Endothelial cell of umbilical vein (primary cell): ENCODE measurements around the gene DOCK6. TPM values are rescaled to one million over a fixed set of nuclear protein-coding genes. Genes with fewer than 3 reads are reported as not detected.

Experiments
- BruUV-seq: library from RNA; stranded (reverse); fragments of 400-500 nt; replicated peaks from 2 replicates; lab custom pipeline; 2021; lab: Mats Ljungman, UMichigan
- CTCF ChIA-PET: fragments of 300-600, 350-600 bp; sonication (Branson Sonifier 250); formaldehyde crosslinking; loops from one replicate; lab custom pipeline; 2021; ENCODE audit warnings: antibody characterized with exemption, inconsistent platforms; lab: Charles Lee
- POLR2A ChIA-PET: fragments of 300-600, 350-600 bp; sonication (Branson Sonifier 250); formaldehyde crosslinking; loops from one replicate; lab custom pipeline; 2021; ENCODE audit warnings: antibody characterized with exemption, inconsistent platforms; lab: Charles Lee
- DNase-seq: peaks from one replicate; pipeline ENCODE4 v3.0.0-alpha.2; 2011; ENCODE audit warnings: low read depth, low spot score
- FAIRE-seq: peaks from 2 replicates; lab custom pipeline; 2011; peaks lifted over from hg19 to GRCh38; lab: Jason Lieb, UNC
- H2AFZ ChIP-seq: 2 replicates; pipeline ENCODE4 v1.6.0; 2012; ENCODE audit warnings: low read depth, low read length, control low read depth, inconsistent platforms
- H3K27ac ChIP-seq: 2 replicates; pipeline ENCODE4 v1.5.1; 2011; ENCODE audit warnings: low read depth, mild to moderate bottlenecking, control low read depth, low read length, moderate library complexity; ENCODE audit not compliant: insufficient read depth
- H3K27me3 ChIP-seq, 2 experiments: 2 replicates each; pipeline versions ENCODE4 v1.6.0 to v1.6.1; 2011; ENCODE audit warnings: low read length in 2 of 2, mixed read lengths in 1 of 2; ENCODE audit not compliant: control insufficient read depth in 2 of 2, insufficient read depth in 2 of 2
- H3K36me3 ChIP-seq, 2 experiments: 2 replicates in 1 of 2; 3 replicates in 1 of 2; pipeline ENCODE4 v1.5.1; 2011; ENCODE audit warnings: low read length in 2 of 2, mild to moderate bottlenecking in 1 of 2, moderate library complexity in 1 of 2; ENCODE audit not compliant: control insufficient read depth in 2 of 2, insufficient read depth in 2 of 2; ENCODE audit errors: extremely low read depth in 1 of 2
- H3K4me1 ChIP-seq: 3 replicates; pipeline ENCODE4 v1.5.1; 2011; ENCODE audit warnings: mild to moderate bottlenecking, low read length; ENCODE audit not compliant: control insufficient read depth, insufficient read depth; ENCODE audit errors: extremely low read depth
- H3K4me2 ChIP-seq: 2 replicates; pipeline ENCODE4 v1.6.1; 2011; ENCODE audit warnings: low read length, control low read depth, mixed read lengths; ENCODE audit not compliant: insufficient read depth
- H3K4me3 ChIP-seq, 3 experiments: fragments of 200-600 bp in 1 of 3; sonication (generic), shearing (Covaris generic) in 1 of 3; replicated peaks in 1 of 3; 2 replicates each; pipeline ENCODE4 v1.5.1; 2011 to 2016; ENCODE audit warnings: control low read depth in 3 of 3, low read length in 3 of 3, mild to moderate bottlenecking in 2 of 3, inconsistent platforms in 1 of 3, low read depth in 1 of 3, moderate library complexity in 1 of 3; ENCODE audit not compliant: insufficient read depth in 1 of 3
- H3K79me2 ChIP-seq: 2 replicates; pipeline ENCODE4 v1.6.0; 2012; ENCODE audit warnings: low read length, inconsistent platforms; ENCODE audit not compliant: control insufficient read depth, insufficient read depth
- H3K9ac ChIP-seq: replicated peaks from 2 replicates; pipeline ENCODE3; 2011; ENCODE audit warnings: low read length, control low read depth; ENCODE audit not compliant: insufficient read depth; ENCODE audit errors: extremely low read depth
- H3K9me1 ChIP-seq: replicated peaks from 3 replicates; pipeline ENCODE4 v1.6.0; 2011; ENCODE audit warnings: mild to moderate bottlenecking, low read length; ENCODE audit not compliant: control insufficient read depth, insufficient read depth; ENCODE audit errors: extremely low read depth
- H3K9me3 ChIP-seq: replicated peaks from 2 replicates; pipeline ENCODE4 v1.5.1; 2012; ENCODE audit warnings: low read length, inconsistent platforms; ENCODE audit not compliant: control insufficient read depth, insufficient read depth
- H4K20me1 ChIP-seq: replicated peaks from 2 replicates; pipeline ENCODE3; 2011; ENCODE audit warnings: mild to moderate bottlenecking, low read length; ENCODE audit not compliant: control insufficient read depth, insufficient read depth; ENCODE audit errors: extremely low read depth
- CTCF ChIP-seq, 2 donors: IDR thresholded peaks; 1 replicate in 1 of 2; 2 replicates in 1 of 2; pipeline ENCODE4 v1.5.1; 2011; ENCODE audit warnings: low read length in 2 of 2, mild to moderate bottlenecking in 2 of 2, moderate library complexity in 2 of 2, control low read depth in 1 of 2, inconsistent platforms in 1 of 2, low read depth in 1 of 2; ENCODE audit not compliant: insufficient read depth in 1 of 2; ENCODE audit errors: extremely low read depth in 1 of 2
- EZH2 ChIP-seq: IDR thresholded peaks from 2 replicates; pipeline ENCODE4 v1.6.1; 2012; ENCODE audit warnings: borderline replicate concordance, low read depth, mild to moderate bottlenecking, moderate library complexity, low read length, inconsistent platforms; ENCODE audit not compliant: severe bottlenecking
- FOS ChIP-seq: IDR thresholded peaks from 2 replicates; pipeline ENCODE4 v1.6.1; 2011; ENCODE audit warnings: mild to moderate bottlenecking, low read length, moderate library complexity, borderline replicate concordance; ENCODE audit not compliant: insufficient read depth
- GATA2 ChIP-seq: IDR thresholded peaks from 2 replicates; pipeline ENCODE4 v1.7.0; 2011; ENCODE audit warnings: low read depth, mild to moderate bottlenecking, moderate library complexity, mixed read lengths, low read length; ENCODE audit not compliant: insufficient read length, insufficient read depth
- JUN ChIP-seq: IDR thresholded peaks from 2 replicates; pipeline ENCODE4 v1.6.1; 2011; ENCODE audit warnings: borderline replicate concordance, low read depth; ENCODE audit not compliant: insufficient read length, insufficient read depth
- MAX ChIP-seq: IDR thresholded peaks from 2 replicates; pipeline ENCODE4 v1.6.1; 2011; ENCODE audit not compliant: insufficient read depth, insufficient read length
- MYC ChIP-seq: IDR thresholded peaks from one replicate; pipeline ENCODE4 v1.6.1; 2011; ENCODE audit warnings: mild to moderate bottlenecking, low read depth, low read length
- POLR2A ChIP-seq: IDR thresholded peaks from 2 replicates; pipeline ENCODE4 v1.6.1; 2012; ENCODE audit warnings: low read depth, mild to moderate bottlenecking, control low read depth, low read length
- POLR2AphosphoS5 ChIP-seq: IDR thresholded peaks from 2 replicates; pipeline ENCODE4 v1.6.1; 2012; ENCODE audit warnings: low read depth, mild to moderate bottlenecking, control low read depth, low read length, moderate library complexity; ENCODE audit not compliant: insufficient read depth
- dilution Hi-C: fragments of 300-500 bp; cut with MboI; formaldehyde crosslinking; loops from one replicate; pipeline ENCODE4 v1.15.0; 2019; ENCODE audit warnings: low sequenced_read_pairs; ENCODE audit not compliant: extremely low pct_ligation_motif_present
- intact Hi-C: fragments of 100-400 bp; cut with micrococcal nuclease; formaldehyde crosslinking; loops from one replicate; pipeline ENCODE4 v1.10.0; 2022
- polyA plus RNA-seq, 4 experiments: library from polyadenylated mRNA; depleted of rRNA in 3 of 4; stranded (reverse) in 3 of 4; unstranded in 1 of 4; fragments of >200 nt; gene quantifications; 2 replicates each; pipeline versions ENCODE4 v1.2.1 to v1.2.3, GENCODE V29; 2011 to 2012; ENCODE audit warnings: missing spikeins in 1 of 4
- total RNA-seq: library from RNA; stranded (reverse); gene quantifications from 2 replicates; pipeline ENCODE4 v1.2.3, GENCODE V29; 2021

Gene DOCK6
- total and polyA plus RNA-seq, 2 donors (not counting 3 experiments of a cell fraction or from before 2014, with no cell fraction given) = 126 to 334 TPM

- Histone ChIP-seq H3K79me2 (no peaks in the 10 kb centered on the region), H3K27ac (no peak overlapping the region), H3K4me3 (peak overlapping the region in 1 of 3 experiments; percentile 17), H3K9me3 (no peaks in the 10 kb centered on the region), H3K9me1 (no peaks in the 10 kb centered on the region), H3K4me2 (peak overlapping the region; percentile 20), H3K36me3 (no peaks in the 10 kb centered on the region), H4K20me1 (no peaks in the 10 kb centered on the region), H3K4me1 (no peaks in the 10 kb centered on the region), H3K27me3 (peaks cover 0 to under 1% of the 10 kb centered on the region in 2 experiments), H2AFZ (peak overlapping the region; percentile 38), H3K9ac (no peak overlapping the region)
- FAIRE-seq (peak; percentile 98), DNase-seq (peak; percentile 94)
- POLR2A ChIA-PET = interaction anchor here (0.6 to 1.0 kb wide), 3 partner anchors 27 to 300 kb away, joined by 3 to 4 read pairs (median 3); no protein-coding TSS in a partner anchor
- intact Hi-C loops = loop anchor here (1.0 kb wide), 6 partner anchors 46 to 294 kb away; partner anchors contain the start of gene RAB3D
- no TSS peak for BruUV-seq
- dilution Hi-C loops = no loop called here
- CTCF ChIA-PET = interaction anchor here (0.6 to 2.4 kb wide), 63 partner anchors 10 to 295 kb away, joined by 3 to 55 read pairs (median 5); partner anchors contain the start of genes CCDC159, ECSIT, ELOF1 and EPOR
- peak; percentile 13 for TF ChIP-seq FOS
- TF ChIP-seq JUN = no peak
- TF ChIP-seq MAX = peak; percentile 24
- no peak for TF ChIP-seq GATA2
- peak; percentile 72 for TF ChIP-seq POLR2AphosphoS5
- TF ChIP-seq POLR2A = peak; percentile 51
- TF ChIP-seq EZH2 = no peak
- no peak for TF ChIP-seq MYC
- TF ChIP-seq CTCF (IDR thresholded peaks at IDR 0.05; ENCODE audit: extremely low read depth in 1 of 2, insufficient read depth in 1 of 2, low read depth in 1 of 2, low read length in 2 of 2) = peak; percentile 97 to 99
Measured at GRCh38 chr19:11293433-11294389, 31.4 kb upstream of the DOCK6 start.
